GM21526 (cell line): Measurements from ENCODE around the gene TCHHL1.

ENCODE experiments used
- ATAC-seq: cut with Tn5 transposase; IDR thresholded peaks from one replicate; pipeline ENCODE4 v1.9.1; 2021; ENCODE audit warnings: moderate library complexity; ENCODE audit not compliant: unreplicated experiment, low FRiP score

The TCHHL1 gene

GRCh38 chr1:152039886-152040285, 49.0 kb downstream of the TCHHL1 start:
- ATAC-seq, result no peak

- ATAC-seq, result no peak
These were observed 49.4 kb downstream of the TCHHL1 start for GRCh38 chr1:152039461-152039860.

- no peak for ATAC-seq
These were observed 50.0 kb downstream of the TCHHL1 start for GRCh38 chr1:152038871-152039270.

GRCh38 chr1:152036267-152037216, 52.3 kb downstream of the TCHHL1 start, which contains the start of gene S100A11:
Gene S100A11, minus strand, starts transcription at chr1:152037004. Its CDS starts 89 bp downstream, at chr1:152036915.
- ATAC-seq, result no peak

GRCh38 chr1:152035539-152036266, 53.2 kb downstream of the TCHHL1 start:
- ATAC-seq, result no peak

GRCh38 chr1:152034654-152035538, 54.0 kb downstream of the TCHHL1 start:
- ATAC-seq, result no peak

GRCh38 chr1:152034324-152034653, 54.6 kb downstream of the TCHHL1 start:
- no peak for ATAC-seq
